HG02571 (cell line): ENCODE data around the gene SSNA1.

Experiments used
- ATAC-seq: cut with Tn5 transposase; IDR thresholded peaks from one replicate; pipeline ENCODE4 v1.9.1; 2021; ENCODE audit warnings: mild to moderate bottlenecking, moderate library complexity; ENCODE audit not compliant: unreplicated experiment

The SSNA1 gene, protein sequence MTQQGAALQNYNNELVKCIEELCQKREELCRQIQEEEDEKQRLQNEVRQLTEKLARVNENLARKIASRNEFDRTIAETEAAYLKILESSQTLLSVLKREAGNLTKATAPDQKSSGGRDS

DNA sequence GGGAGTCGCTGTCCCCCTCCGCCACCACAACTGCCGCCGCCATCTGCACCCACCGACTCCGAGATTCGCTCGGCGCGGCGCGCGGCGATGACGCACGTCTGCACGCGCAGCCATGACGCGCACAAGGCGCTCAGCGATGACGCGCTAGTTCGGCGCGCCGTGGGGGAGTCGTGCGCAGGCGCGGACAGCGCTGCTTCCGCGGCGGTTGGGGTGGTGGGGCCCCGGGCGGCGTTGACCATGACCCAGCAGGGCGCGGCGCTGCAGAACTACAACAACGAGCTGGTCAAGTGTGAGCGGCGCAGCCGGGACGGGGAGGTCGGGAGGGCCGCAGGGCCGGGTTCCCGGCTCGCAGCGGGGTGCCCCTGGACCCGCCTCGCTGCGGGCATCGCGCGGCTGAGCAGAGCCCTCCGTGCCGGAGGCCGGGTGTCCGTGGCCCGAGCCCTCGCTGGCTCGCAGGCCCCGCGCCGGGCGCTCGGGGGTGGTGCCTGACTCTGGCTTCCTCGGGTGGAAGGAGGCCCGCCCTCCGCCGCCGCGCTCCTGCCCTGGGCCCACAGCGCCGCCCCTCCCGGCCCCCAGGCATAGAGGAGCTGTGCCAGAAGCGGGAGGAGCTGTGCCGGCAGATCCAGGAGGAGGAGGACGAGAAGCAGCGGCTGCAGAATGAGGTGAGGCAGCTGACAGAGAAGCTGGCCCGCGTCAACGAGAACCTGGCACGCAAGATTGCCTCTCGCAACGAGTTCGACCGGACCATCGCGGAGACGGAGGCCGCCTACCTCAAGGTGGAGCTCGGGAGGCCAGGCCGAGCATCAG lies at the start of gene SSNA1, which contains the start of gene ANAPC2:
Gene SSNA1 (plus strand): TSS at position 187 of the 807 bp plus-strand sequence. CDS start 51 bp downstream, at position 238.
Gene ANAPC2 (minus strand): TSS at position 71 of the 807 bp plus-strand sequence. CDS start 28 bp downstream, at position 43.
- peak; percentile 69 for ATAC-seq

- ATAC-seq, result no peak
Measured at GRCh38 chr9:137138722-137139467, 49.6 kb upstream of the SSNA1 start, which contains the start of gene GRIN1. Gene GRIN1, plus strand, starts transcription at chr9:137139154. Its CDS starts 333 bp downstream, at chr9:137139487.

DNA sequence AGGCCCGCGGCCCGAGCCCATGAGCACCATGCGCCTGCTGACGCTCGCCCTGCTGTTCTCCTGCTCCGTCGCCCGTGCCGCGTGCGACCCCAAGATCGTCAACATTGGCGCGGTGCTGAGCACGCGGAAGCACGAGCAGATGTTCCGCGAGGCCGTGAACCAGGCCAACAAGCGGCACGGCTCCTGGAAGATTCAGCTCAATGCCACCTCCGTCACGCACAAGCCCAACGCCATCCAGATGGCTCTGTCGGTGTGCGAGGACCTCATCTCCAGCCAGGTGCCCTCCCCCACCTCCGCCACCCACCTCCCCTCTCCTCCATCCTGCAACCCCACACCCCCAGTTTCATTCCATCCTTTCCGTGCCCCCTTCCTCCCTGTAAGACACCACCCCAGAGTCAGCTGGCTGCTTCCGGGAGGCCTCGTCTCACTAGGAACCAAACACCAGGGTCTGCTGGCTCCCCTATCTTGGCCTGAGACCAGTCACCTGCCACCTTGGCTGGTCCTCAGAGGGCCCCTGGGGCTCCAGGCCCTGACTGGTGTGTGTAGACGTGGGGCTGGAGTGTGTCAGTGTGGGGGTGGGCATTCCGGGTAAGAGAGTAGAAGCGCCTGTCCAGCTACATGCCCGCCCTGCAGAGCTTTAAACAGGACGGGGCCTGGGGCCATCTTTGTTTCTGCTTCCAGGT lies 48.9 kb upstream of the SSNA1 start:
- no peak for ATAC-seq

DNA sequence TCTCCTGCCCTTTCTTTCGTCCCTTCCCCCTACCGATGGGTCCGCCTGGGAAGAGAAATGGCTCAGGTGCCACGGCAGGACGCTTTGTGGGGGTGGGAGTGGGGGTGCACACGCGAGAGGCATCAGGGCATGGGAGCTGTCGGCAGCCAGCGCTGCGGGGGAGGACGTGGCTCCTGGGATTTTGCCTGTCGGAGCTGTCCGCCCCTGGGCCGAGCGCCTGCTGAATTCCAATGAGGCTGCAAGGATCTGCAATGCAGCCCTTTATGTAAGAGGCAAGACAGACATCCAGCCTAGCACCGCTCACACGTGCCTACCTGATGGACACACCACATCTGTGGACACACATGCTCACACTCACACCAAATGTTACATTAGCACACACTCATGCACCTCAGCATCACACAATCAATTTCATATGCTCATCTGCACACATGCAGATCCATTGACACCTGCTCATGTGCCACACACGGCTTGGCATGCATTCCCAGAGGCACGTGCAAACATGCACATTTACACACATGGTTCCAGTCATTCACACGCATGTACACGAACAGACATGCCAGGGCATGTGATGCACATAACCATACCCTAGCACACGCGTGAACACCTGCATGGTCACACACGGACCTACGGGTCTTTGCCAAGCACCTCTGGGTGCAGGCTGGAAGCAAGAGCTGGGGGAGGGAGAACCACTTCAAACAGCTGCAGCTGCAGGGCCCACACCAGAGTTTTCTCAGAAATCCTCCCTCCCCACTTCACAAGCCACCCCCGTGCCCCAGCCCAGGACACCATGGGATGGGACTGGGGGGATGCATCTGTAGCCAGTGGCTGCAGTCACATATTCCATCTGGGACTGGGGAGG lies 48.1 kb upstream of the SSNA1 start:
- no peak for ATAC-seq

DNA sequence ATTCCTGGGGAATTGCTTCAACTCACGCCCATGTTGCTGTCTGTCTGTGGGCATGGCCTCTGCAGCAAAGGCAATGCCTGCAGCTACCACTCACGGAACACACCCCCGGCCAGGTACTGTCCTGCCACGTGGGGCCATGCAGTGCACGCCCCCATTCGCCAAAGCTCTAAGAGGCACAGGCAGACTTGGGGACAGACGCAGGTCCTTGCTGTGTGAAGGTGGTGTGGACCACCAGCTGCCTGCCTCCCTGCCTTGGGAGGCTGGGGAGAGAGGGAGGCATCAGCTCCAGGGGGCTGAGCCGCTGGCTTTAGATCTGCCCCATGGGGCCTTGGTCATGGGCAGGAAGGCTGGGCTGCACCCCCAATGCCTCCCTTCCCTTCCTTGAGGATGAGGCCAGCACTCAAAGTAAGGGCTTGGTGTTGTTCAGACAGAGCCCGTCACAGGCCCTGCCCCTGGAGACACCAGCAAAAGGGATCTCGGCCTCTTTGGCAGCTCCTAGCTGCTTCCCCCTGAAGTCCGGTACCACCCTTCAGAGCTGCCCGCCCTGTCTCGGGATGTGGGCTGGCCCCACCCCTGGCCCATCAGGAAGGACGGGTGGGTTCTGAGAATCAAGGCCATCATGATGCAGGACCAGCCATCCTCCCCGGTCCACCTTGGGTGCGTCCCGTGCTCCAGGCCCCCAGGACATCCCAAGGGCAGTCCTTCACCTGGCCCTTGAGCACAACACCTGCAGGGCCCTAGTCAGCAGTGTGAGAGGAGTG lies 47.2 kb upstream of the SSNA1 start:
- no peak for ATAC-seq

DNA sequence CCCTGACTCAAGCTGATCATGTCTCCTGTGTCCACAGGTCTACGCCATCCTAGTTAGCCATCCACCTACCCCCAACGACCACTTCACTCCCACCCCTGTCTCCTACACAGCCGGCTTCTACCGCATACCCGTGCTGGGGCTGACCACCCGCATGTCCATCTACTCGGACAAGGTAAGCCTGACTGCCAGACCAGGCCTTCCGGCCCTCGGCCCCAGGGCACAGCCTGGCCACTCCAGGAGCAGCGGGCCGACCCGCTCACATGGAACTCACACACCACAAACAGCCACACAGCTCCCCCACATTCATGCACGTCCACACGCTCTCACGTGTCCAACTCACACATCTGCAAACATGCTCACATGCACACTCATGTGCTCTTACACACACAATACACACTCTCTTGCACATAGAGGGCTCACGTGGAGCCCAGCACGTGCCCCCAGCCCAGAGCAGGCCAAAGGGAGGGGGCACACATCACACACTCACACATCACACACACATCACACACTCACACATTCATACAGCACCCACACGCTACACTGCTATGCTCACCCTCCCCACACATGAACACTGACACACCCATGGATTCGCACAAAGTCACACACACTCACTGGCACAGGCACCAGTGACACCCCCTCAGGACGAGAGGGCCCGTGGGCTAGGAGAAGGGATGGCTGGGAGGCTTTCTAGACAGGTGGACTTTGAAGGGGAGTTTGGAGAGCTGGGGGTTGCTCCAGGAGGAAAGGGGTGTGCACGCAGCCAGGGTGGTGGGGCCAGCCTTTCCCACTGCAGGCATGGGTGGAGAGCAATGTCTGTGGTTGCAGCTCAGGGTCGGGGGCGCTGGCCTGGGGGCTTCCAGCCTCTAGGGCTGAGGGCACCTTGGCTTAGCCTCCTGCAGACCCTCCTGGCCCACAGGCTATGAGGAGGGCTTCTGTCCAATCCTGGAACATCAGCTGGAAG lies 46.2 kb upstream of the SSNA1 start:
- no peak for ATAC-seq

- ATAC-seq, result no peak
Measured at GRCh38 chr9:137143459-137143858, 45.0 kb upstream of the SSNA1 start.

DNA sequence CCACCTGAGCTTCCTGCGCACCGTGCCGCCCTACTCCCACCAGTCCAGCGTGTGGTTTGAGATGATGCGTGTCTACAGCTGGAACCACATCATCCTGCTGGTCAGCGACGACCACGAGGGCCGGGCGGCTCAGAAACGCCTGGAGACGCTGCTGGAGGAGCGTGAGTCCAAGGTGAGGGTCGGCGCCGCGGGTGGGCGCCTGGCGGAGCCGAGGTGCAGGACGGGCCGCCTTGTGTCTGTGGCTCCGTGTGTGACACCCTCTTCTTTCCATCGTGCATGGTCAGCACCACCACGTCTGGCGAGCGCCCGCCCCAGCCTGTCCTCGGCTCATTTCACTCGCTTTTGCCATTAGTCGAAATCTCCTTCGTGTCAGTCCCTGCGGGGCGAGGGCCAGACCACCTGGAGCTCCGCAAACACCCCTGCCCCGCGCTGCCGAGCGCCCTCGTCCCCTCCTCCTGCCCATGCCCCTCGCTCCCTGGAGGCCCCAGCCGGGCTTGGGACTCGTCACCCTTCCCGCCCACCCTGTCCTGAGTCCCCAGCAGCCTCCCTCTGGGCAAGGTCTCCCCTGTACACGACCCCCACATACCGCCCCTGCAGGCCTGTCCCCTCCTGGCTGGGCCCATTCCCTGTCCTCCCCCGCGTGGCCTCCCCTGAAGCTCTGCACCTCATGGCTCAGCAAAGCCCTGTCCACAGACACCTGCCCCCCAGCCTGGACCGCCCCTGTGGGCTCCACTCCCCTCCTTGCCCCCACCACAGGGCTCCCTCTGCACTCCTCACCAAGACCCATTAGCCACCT lies 42.5 kb upstream of the SSNA1 start:
- no peak for ATAC-seq

DNA sequence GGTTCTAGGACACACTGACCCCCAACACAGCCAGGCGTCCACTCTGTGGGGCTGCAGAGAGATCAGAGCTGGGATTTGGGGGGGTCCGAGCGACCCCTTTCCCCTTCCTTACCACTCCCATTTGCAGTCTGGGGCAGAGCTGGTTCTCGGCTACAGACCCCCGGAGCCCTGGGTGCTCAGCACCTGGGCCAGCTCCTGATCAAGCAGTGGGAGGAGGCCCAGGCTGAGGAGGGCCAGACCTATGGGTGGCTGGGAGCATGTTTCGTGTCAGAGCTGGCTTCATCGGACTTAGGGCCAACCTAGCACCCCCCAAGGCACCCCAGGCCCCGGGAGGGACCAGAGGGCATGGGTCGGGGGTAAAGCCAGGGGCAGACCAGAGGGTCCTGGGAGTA lies 42.0 kb upstream of the SSNA1 start:
- no peak for ATAC-seq

- no peak for ATAC-seq
Measured at GRCh38 chr9:137147091-137147792, 41.2 kb upstream of the SSNA1 start.

GRCh38 chr9:137147793-137148160 lies 40.7 kb upstream of the SSNA1 start:
- ATAC-seq, result no peak

DNA sequence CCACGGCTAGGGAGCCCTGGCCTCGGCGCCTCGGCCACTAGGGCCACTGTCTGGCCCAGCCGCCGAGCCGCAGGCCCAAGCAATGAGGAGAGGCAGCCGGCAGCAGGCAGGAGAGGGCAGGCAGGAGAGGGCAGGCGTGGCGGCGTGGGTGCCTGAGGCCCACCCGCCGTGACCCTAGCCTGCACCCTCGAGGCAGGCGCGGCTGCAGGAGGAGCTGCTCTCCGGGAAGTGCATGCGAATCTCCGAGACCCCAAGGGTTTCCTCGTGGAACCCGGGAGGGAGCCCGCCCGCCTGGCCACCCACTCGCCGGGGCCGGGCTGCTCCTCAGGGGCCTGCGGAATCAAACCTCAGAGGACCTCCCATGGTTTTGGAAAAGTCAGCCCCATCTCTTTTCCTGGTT lies 40.2 kb upstream of the SSNA1 start:
- no peak for ATAC-seq

DNA sequence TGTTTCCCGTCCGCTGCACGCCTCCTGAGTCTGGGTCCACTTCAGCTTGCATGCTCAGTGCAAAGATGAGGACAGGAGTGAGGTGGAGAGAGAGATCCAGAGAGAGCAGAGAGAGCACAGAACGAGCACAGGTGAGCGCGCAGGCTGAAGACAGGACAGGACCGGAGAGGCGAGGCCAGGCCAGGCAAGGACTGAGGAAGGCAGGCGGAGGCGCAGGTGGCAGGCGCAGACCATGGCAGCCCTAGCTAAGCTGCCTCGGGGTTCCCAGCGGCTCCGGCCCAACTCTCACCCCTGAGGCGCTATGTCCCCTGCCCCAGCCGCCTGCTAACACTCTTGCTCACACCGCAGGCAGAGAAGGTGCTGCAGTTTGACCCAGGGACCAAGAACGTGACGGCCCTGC lies 39.8 kb upstream of the SSNA1 start:
- no peak for ATAC-seq

- ATAC-seq, result no peak
Measured at GRCh38 chr9:137149363-137149762, 39.1 kb upstream of the SSNA1 start.

- ATAC-seq, result peak; percentile 2
Measured at GRCh38 chr9:137149942-137150616, 38.4 kb upstream of the SSNA1 start.
